Activated naive CD4-positive, alpha-beta T cell treated with anti-CD3 and anti-CD28 coated beads, Interleukin-2, amount 10 ng/mL, durations not matched to agents 7 days and 5 days (primary cell): ENCODE results near the gene SPP2.

Experiments used
- CTCF ChIA-PET: fragments of 350-600 bp; sonication (Branson Sonifier 250); formaldehyde crosslinking; loops from one replicate; lab custom pipeline; 2021; ENCODE audit warnings: antibody characterized with exemption; lab: Charles Lee
- DNase-seq: peaks from one replicate; pipeline ENCODE4 v3.0.0-alpha.2; 2020
- H3K27ac Mint-ChIP-seq: one replicate; pipeline ENCODE4 v1.8.0; 2021; ENCODE audit warnings: mild to moderate bottlenecking, moderate library complexity, mixed read lengths
- H3K27me3 Mint-ChIP-seq: one replicate; pipeline ENCODE4 v1.8.0; 2021; ENCODE audit warnings: mild to moderate bottlenecking, mixed read lengths
- H3K36me3 Mint-ChIP-seq: one replicate; pipeline ENCODE4 v1.8.0; 2021; ENCODE audit warnings: mixed read lengths
- H3K4me1 Mint-ChIP-seq: one replicate; pipeline ENCODE4 v1.8.0; 2021; ENCODE audit warnings: mixed read lengths
- H3K4me3 Mint-ChIP-seq: one replicate; pipeline ENCODE4 v1.8.0; 2021; ENCODE audit warnings: mild to moderate bottlenecking, moderate library complexity, mixed read lengths
- H3K9me3 Mint-ChIP-seq: one replicate; pipeline ENCODE4 v1.8.0; 2021; ENCODE audit warnings: mixed read lengths

Gene SPP2

DNA sequence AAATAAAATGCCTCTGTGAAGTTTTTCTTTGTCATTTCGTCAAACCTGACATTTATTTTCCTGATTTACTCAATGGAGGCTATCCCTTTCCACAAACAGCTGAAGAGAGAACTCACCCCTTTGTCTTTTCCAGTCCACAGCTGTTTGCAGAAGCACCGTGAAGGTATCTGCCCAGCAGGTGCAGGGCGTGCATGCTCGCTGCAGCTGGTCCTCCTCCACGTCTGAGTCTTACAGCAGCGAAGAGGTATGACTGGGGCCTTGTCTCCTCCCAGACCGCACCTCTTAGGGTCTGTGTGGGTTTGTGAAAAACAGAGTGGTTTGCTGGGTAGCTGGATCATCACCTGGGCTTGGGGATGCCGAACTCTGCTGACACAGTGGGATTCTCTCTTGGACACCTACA lies 9.7 kb downstream of the SPP2 start:
- H3K36me3 Mint-ChIP-seq, result no peaks in the 10 kb centered on the region
- H3K4me1 Mint-ChIP-seq, result no peaks in the 10 kb centered on the region
- H3K9me3 Mint-ChIP-seq, result no peaks in the 10 kb centered on the region
- DNase-seq, result no peak
- peaks cover 37% of the 10 kb centered on the region for H3K27me3 Mint-ChIP-seq
- CTCF ChIA-PET, result no interaction called here
- no peak overlapping the region for H3K27ac Mint-ChIP-seq
- no peak overlapping the region for H3K4me3 Mint-ChIP-seq

- Mint-ChIP-seq H3K27me3 (peaks cover 37% of the 10 kb centered on the region), H3K27ac (no peak overlapping the region), H3K4me1 (no peaks in the 10 kb centered on the region), H3K9me3 (no peaks in the 10 kb centered on the region), H3K4me3 (no peak overlapping the region), H3K36me3 (no peaks in the 10 kb centered on the region)
- DNase-seq, result no peak
- CTCF ChIA-PET, result no interaction called here
Observed at GRCh38 chr2:234061624-234062257, 11.2 kb downstream of the SPP2 start.

- H3K27ac Mint-ChIP-seq, result no peak overlapping the region
- H3K4me1 Mint-ChIP-seq, result peaks cover under 1% of the 10 kb centered on the region
- H3K9me3 Mint-ChIP-seq, result peaks cover 2% of the 10 kb centered on the region
- no peak for DNase-seq
- CTCF ChIA-PET, result no interaction called here
- peaks cover 18% of the 10 kb centered on the region for H3K27me3 Mint-ChIP-seq
- H3K36me3 Mint-ChIP-seq, result no peaks in the 10 kb centered on the region
- H3K4me3 Mint-ChIP-seq, result no peak overlapping the region
Observed at GRCh38 chr2:234066587-234066986, 16.1 kb downstream of the SPP2 start.

DNA sequence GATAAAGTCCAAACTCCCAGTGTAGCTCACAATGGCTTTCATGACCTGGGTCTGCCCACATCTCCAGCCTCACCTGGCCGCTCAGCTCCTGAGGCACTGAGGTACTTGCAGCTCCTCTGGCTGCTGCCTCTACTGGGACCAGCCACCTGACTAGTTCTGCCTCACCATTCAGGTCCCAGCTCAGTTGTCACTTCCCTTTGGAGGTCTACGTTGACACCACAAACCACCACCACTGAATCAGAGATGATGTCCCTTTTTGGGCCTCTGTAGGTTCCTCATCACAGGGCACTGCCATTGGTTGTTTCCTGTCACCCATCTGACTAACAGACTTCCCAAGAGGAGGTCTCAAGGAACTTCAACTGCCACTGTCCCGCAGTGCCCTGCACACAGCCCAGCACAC lies 21.2 kb downstream of the SPP2 start:
- H3K4me3 Mint-ChIP-seq, result no peak overlapping the region
- H3K27ac Mint-ChIP-seq, result no peak overlapping the region
- H3K4me1 Mint-ChIP-seq, result peaks cover 8% of the 10 kb centered on the region
- no peaks in the 10 kb centered on the region for H3K36me3 Mint-ChIP-seq
- CTCF ChIA-PET, result interaction anchor here (0.6 kb wide), 1 partner anchor 476 kb away, joined by 4 read pairs; no protein-coding TSS in a partner anchor
- H3K9me3 Mint-ChIP-seq, result peaks cover 2% of the 10 kb centered on the region
- H3K27me3 Mint-ChIP-seq, result peaks cover 20% of the 10 kb centered on the region
- no peak for DNase-seq

DNA sequence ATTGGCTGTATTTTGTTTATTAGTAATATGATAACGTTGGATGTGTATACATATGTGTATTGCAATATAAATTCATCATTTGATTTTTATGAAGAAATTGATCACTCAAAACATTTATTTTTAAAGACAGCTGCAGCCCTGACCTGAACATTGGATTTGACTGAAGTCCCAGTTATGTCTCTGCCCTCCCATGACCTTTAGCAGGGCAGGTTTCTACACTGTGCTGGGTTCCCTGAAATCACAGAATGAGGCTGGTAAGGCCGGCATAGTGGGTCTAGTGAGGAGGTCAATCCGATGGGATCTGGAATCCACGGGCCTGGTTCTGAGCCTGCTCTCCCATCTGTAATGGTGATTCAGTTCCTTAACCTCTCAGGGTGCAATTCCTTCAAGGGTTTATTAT lies 22.0 kb downstream of the SPP2 start:
- H3K4me1 Mint-ChIP-seq, result peaks cover 9% of the 10 kb centered on the region
- DNase-seq, result no peak
- H3K4me3 Mint-ChIP-seq, result no peak overlapping the region
- H3K9me3 Mint-ChIP-seq, result peaks cover 2% of the 10 kb centered on the region
- CTCF ChIA-PET, result interaction anchor here (1.3 kb wide), 1 partner anchor 82 kb away, joined by 3 read pairs; no protein-coding TSS in a partner anchor
- H3K36me3 Mint-ChIP-seq, result no peaks in the 10 kb centered on the region
- no peak overlapping the region for H3K27ac Mint-ChIP-seq
- H3K27me3 Mint-ChIP-seq, result peaks cover 22% of the 10 kb centered on the region

- Mint-ChIP-seq H3K27me3 (peaks cover 22% of the 10 kb centered on the region), H3K36me3 (no peaks in the 10 kb centered on the region), H3K27ac (no peak overlapping the region), H3K4me1 (peaks cover 9% of the 10 kb centered on the region), H3K4me3 (no peak overlapping the region), H3K9me3 (no peaks in the 10 kb centered on the region)
- CTCF ChIA-PET, result no interaction called here
- no peak for DNase-seq
Observed at GRCh38 chr2:234074751-234075517, 24.4 kb downstream of the SPP2 start.

- no peak overlapping the region for H3K4me3 Mint-ChIP-seq
- H3K36me3 Mint-ChIP-seq, result no peaks in the 10 kb centered on the region
- no peak for DNase-seq
- H3K9me3 Mint-ChIP-seq, result no peaks in the 10 kb centered on the region
- H3K27me3 Mint-ChIP-seq, result peaks cover 22% of the 10 kb centered on the region
- no peak overlapping the region for H3K27ac Mint-ChIP-seq
- H3K4me1 Mint-ChIP-seq, result peaks cover 9% of the 10 kb centered on the region
- CTCF ChIA-PET, result interaction anchor here (0.8 kb wide), 1 partner anchor 51 kb away, joined by 3 read pairs; no protein-coding TSS in a partner anchor
Observed at GRCh38 chr2:234075518-234075915, 25.0 kb downstream of the SPP2 start.

DNA sequence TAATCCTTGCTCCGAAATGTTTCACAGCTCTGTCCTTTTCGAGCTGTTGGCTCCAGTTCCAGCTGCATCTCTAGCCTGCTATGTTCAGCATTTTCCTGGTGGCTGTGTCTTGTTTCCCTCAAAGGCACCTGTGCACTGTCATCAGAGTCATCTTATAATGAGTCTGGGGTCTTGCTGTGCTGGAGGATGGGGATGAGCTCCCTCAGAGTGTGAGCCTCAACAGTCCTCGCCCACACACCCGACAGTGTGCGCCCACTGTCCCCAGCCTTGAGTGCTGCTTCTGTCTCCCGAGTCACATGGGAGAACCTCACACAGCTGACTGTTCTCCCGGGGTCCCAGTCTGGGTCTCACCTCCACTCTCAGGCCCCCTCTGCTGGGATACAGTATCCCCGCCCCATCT lies 25.4 kb downstream of the SPP2 start:
- CTCF ChIA-PET, result interaction anchor here (0.8 kb wide), 2 partner anchors 51 to 470 kb away, joined by 3 read pairs; no protein-coding TSS in a partner anchor
- Mint-ChIP-seq H3K36me3 (no peaks in the 10 kb centered on the region), H3K9me3 (no peaks in the 10 kb centered on the region), H3K4me3 (no peak overlapping the region), H3K4me1 (peaks cover 9% of the 10 kb centered on the region), H3K27me3 (peaks cover 22% of the 10 kb centered on the region), H3K27ac (no peak overlapping the region)
- no peak for DNase-seq

- DNase-seq, result no peak
- no peak overlapping the region for H3K4me3 Mint-ChIP-seq
- CTCF ChIA-PET, result interaction anchor here (0.8 kb wide), 2 partner anchors 50 to 469 kb away, joined by 3 read pairs; no protein-coding TSS in a partner anchor
Observed at GRCh38 chr2:234076451-234076850, 25.9 kb downstream of the SPP2 start.

DNA sequence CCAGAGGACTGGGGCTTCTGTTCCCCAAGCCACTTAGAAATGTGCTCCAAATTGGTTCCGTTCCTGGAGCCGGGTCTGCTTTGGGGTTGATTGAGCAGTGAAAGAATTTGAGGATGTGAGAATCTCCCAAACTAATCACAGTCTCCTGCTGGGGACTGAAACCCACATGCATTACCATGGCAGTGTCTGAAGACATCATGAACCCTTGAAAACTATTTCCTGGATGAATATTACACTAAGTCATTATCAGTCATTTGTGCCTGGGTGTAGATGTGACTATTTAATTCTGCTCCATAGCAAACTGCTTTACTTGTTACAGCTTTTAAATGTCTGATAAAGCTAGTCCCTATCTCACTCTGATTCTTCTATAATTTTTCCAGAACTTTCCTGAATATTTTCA lies 27.6 kb downstream of the SPP2 start:
- CTCF ChIA-PET, result no interaction called here
- H3K27me3 Mint-ChIP-seq, result peaks cover 21% of the 10 kb centered on the region
- H3K4me3 Mint-ChIP-seq, result no peak overlapping the region
- peaks cover 5% of the 10 kb centered on the region for H3K4me1 Mint-ChIP-seq
- no peak for DNase-seq
- no peaks in the 10 kb centered on the region for H3K9me3 Mint-ChIP-seq
- H3K27ac Mint-ChIP-seq, result no peak overlapping the region
- H3K36me3 Mint-ChIP-seq, result no peaks in the 10 kb centered on the region

More at GRCh38 chr2:234076451-234076850, 25.9 kb downstream of the SPP2 start:
- H3K36me3 Mint-ChIP-seq, result no peaks in the 10 kb centered on the region
- no peak overlapping the region for H3K27ac Mint-ChIP-seq
- H3K27me3 Mint-ChIP-seq, result peaks cover 22% of the 10 kb centered on the region
- H3K9me3 Mint-ChIP-seq, result no peaks in the 10 kb centered on the region
- peaks cover 9% of the 10 kb centered on the region for H3K4me1 Mint-ChIP-seq

GRCh38 chr2:234081970-234082822 lies 31.7 kb downstream of the SPP2 start:
- DNase-seq, result no peak
- no peaks in the 10 kb centered on the region for H3K9me3 Mint-ChIP-seq
- no peak overlapping the region for H3K27ac Mint-ChIP-seq
- CTCF ChIA-PET, result interaction anchor here (0.6 kb wide), 1 partner anchor 225 kb away, joined by 3 read pairs; no protein-coding TSS in a partner anchor
- H3K4me3 Mint-ChIP-seq, result no peak overlapping the region
- peaks cover 13% of the 10 kb centered on the region for H3K27me3 Mint-ChIP-seq
- no peaks in the 10 kb centered on the region for H3K4me1 Mint-ChIP-seq
- H3K36me3 Mint-ChIP-seq, result no peaks in the 10 kb centered on the region

GRCh38 chr2:234083572-234084348 lies 33.3 kb downstream of the SPP2 start:
- H3K27me3 Mint-ChIP-seq, result peaks cover 19% of the 10 kb centered on the region
- CTCF ChIA-PET, result no interaction called here
- H3K36me3 Mint-ChIP-seq, result no peaks in the 10 kb centered on the region
- no peak overlapping the region for H3K27ac Mint-ChIP-seq
- no peak for DNase-seq
- no peak overlapping the region for H3K4me3 Mint-ChIP-seq
- H3K4me1 Mint-ChIP-seq, result no peaks in the 10 kb centered on the region
- H3K9me3 Mint-ChIP-seq, result peaks cover 2% of the 10 kb centered on the region

- Mint-ChIP-seq H3K4me1 (no peaks in the 10 kb centered on the region), H3K9me3 (peaks cover 2% of the 10 kb centered on the region), H3K36me3 (no peaks in the 10 kb centered on the region), H3K4me3 (no peak overlapping the region), H3K27ac (no peak overlapping the region), H3K27me3 (peaks cover 31% of the 10 kb centered on the region)
- DNase-seq, result no peak
- CTCF ChIA-PET, result interaction anchor here (0.9 kb wide), 1 partner anchor 233 kb away, joined by 3 read pairs; no protein-coding TSS in a partner anchor
Observed at GRCh38 chr2:234091432-234091879, 41.0 kb downstream of the SPP2 start.
